CD1c-positive myeloid dendritic cell (primary cell): ENCODE results near the gene C5orf52.
"Not testable (repeated sequence)": the region's sequence is repeated elsewhere in the genome, so short reads cannot be mapped to it uniquely, and the experiment has no call there.

Experiments
- DNase-seq: peaks from one replicate; pipeline ENCODE4 v3.0.0-alpha.2; 2016; ENCODE audit errors: extremely low spot score

The C5orf52 gene

DNA sequence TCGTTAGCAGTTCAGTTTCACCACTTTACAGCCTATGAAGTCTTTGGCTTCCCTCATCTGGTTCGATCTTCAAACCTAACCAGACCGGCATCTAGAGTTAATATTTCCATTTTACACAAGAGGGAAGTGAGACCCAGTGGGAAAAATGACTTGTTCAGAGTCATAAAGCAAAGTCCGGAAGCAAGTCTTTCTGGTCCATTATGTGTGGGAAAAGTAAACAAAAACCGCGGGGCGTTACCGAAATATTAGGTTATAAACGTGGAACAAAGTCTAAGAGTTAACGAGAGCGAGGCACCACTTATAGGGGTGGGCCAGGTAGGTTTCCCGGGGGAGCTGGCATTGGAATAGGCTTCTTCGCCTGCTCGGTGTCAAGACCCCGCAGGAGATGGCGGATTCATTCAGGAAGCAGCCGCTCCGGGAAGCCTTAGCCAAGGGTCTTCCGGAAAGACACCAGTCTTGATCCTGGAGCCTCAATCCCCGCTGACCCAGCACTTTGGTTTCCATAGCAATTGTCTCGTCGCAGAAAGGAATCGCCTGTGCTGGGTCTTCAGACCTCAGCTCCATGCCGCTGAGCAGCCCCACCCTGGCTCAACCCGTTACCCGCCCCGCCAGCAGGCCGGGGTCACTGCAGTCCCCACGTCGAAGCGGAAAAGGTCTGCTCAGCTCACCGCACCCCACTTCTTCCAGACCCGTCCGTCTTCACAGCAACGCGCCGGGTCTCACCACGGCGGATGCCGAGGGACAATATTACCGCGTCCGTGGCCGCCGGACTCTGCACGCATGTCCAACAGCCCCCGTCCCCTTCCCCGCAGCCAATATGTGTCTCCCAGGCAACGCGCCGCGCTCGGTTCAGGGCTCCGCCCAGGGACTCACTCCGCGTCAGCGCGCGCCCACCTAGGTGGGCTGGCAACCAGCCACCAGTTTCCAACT lies at the start of gene C5orf52:
Gene C5orf52, plus strand, starts transcription at position 872 of the 930 bp plus-strand sequence. CDS start 82 bp downstream, outside the sequence.
- DNase-seq = peak; percentile 76

GRCh38 chr5:157624144-157624543 lies 47.2 kb upstream of the C5orf52 start:
- DNase-seq = no peak

GRCh38 chr5:157626831-157627230 lies 44.5 kb upstream of the C5orf52 start:
- no peak for DNase-seq

DNA sequence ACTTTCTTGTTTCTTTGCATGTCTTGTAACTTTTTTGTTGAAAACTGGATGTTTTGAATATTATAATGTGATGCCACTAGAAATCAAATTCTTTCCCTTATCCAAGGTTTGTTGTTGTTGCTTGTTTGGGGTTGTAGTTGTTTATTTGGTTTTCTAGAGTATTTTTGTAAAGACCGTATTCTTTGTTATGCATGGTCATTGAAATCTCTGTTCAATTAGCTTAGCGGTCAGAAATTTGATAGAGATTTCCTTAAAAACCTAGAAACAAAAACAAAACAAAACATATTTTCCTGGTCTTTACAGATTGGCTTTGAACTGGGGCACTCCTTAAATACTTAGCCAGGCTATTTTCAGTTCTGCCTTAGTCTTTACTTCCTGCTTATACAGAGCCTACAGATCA lies 41.0 kb upstream of the C5orf52 start:
- no peak for DNase-seq

DNA sequence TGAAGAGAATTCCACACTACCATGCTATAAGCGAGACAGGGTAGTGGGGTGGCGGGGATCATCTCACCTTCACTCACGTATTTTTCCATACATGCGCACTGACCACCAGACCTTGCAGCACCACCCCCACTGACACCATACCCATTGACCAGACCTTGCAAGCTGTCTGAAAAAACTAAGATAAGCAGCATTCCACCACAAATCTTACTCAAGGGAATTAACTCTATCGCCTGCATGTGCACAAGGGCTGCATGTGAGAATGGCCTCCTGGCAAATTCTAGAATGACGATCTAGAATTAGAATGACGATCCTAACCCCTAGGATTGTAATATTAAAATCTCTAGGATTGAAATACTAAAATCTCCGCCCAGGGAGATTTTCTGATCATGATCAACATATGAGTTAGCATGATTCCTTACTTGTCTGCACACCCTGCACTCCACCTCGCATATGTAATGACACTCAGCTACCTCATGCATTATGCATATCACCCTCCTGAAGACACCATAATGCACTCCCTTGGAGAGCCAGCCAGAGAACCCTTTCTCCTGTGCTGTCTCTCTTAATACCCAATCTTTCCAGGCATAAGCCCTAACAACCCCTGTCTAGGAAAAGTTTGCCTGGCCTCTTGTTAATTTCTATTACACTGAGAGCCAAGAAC lies 30.8 kb upstream of the C5orf52 start:
- DNase-seq = no peak

DNA sequence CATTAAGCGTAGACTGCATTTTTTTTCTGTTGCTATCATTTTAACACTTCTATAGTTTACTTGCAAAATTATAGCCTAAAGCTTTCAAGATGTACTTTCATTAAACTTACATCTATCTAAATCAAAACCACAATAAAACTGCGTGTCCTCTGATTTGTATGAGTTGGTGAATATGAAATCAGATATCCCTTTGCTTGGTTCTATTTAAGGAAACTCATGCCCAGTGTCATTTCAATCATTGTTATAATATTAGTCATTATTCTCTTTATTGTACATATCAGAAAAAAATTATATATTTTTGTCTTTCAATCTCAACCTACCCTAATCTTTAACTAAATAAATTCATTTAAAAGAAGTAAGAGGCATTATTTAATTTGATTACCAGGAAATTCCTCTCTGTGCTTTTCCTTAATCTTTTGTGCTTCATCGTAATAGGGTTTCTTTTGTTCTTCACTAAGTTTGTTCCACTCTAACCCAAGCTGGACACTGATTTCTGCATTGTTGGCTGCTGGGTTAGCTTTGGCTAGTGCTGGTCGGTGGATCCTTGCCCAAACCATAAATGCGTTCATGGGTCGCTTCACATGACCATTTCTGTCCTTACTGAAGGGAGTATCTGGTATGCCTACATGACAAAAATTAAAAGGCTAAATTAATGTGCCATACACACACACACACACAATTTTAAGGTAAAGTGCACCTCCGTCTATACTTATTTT lies 22.9 kb upstream of the C5orf52 start:
- no peak for DNase-seq

GRCh38 chr5:157649101-157649500 lies 22.2 kb upstream of the C5orf52 start:
- DNase-seq = no peak

DNA sequence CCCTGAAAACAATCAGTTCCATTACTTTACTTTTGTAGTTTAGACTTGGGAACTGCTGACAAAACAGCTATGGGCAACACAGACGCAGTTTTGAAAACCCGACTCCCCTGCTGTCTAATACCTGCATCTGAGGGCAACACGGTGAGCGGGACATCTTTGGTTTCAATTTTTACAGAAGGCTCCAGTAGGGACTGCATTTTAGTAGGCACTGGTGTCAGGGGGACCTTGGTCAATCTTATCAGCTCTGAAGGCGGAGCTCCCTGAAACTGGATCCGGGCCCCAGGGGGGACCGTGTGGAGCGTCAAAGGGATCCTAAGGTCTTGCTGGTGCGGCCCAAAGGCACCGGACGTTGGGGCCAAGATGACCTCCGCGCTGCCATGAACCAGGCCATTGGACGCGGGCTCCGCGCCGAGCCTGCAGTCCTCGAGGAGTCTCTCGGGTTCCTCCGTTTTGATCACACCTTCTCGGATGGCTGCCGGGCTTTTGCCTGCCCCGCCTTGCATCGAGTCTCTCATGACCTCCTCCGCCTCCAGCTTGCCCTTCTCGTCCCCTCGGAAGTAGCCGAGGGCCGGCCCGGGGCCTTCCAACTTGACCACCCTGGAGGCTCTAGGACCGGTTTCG lies 20.2 kb upstream of the C5orf52 start:
- DNase-seq = no peak

DNA sequence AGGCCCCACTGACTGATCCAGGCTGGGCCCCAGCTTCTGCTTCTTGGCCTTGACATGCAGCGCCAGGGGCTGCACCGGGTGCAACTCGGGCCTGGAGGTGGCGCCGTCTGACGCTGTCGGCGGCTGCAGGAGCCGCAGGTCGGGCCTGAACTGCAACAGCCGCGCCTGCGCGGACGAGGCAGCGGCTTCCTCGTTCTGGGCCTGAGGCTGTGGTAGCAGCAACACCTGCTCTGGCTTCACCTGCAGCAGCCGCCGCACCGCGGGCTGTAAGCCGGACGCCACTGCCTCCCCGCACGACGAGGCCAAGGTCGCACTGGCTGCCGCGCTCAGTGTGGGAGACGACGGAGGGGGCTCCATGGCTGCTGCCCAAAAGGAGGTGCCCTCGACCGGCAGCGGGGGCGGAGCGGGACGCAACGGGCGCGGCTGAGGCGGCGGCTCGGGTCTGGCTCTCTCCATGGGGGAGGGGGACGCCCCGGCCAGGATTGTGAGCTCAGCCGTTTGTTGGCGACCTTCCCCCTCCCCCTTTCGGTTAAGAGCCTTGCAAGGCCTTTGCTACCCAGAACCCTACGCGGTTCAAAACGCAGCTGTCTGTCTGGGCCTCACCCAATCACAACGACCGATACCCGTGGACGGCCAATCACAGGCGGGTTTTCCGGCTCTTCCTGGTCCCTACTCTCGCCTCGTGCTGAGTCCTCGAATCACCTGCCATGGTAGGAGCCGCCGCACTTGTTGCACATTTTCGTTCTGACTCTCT lies 19.5 kb upstream of the C5orf52 start:
- peak; percentile 82 for DNase-seq

GRCh38 chr5:157652377-157652692 lies 19.0 kb upstream of the C5orf52 start, which contains the start of gene SOX30:
TSS of gene SOX30 (minus strand) at chr5:157652438. CDS start at chr5:157652078, 360 bp downstream.
- DNase-seq = no peak

DNA sequence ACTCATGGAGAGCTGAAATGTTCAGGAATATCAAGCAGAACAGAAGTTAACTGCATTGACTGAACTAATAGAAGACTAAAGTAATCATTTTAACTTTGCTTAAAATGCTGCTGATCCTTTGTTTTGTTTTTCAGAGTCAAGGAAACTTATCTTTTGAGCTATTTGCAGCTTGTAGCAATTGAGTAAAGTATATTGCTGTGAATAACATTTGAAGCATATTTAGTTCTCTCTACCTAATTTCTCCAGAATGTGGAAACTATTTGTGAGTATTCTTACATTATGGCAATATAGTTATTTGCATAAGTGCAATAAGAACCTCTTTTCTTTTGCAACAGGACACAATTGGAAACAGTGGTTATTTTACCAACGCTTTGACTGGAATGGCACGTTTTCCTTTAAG lies 13.8 kb upstream of the C5orf52 start:
- DNase-seq = no peak

- no peak for DNase-seq
Measured at GRCh38 chr5:157658893-157659292, 12.4 kb upstream of the C5orf52 start.

DNA sequence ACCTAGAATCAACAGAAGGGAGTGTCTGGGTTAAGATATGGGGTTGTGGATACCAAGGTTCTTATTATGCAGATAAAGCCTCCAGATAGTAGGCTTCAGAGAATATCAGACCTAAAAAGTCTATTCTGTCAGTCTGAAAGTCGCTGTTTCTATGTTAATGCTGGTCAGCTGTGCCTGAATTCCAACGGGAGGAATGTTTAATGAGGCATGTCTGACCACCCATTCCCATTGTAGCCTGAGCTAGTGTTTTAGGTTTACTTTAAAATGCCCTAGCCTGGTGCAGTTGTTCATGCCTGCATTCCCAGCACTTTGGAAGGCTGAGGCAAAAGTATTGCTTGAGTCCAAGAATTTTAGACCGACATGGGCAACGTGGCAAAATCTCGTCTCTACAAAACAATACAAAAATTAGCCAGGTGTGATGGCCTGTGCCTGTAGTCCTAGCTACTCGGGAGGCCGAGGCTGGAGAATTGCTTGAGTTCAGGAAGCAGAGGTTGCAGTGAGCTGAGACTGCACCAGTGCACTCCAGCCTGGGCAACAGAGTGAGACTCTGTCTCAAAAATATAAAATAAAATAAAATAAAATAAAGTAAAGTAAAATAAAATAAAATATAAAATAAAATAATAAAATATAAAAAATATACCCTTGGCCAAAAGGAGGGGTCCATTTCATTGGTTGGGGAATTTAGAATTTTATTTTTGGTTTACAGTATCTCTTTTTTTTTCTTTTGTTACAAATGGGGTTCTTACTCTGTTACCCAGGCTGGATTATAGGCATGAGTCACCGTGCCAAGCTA lies 11.3 kb upstream of the C5orf52 start:
- DNase-seq = no peak

DNA sequence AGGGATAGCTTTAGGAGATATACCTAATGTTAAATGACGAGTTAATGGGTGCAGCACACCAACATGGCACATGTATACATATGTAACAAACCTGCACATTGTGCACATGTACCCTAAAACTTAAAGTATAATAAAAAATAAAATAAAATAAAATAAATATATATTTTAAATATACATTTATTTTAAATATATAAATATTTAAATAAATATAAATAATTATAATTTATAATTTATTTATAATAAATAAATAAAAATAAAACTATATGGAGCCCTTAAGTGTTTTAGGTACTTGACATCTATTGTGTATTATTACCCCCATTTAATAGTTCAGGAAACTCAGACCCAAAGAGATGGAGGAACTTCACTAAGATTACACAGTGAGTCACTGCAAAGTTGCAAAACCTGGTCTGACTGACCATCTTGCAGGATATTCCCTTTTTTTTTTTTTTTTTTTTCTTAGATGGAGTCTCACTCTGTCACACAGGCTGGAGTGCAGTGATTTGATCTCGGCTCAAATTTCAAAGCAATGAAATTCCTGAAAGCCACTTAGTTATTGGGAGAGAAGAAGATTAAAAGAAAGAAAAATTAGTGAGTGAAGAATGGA lies 5.8 kb upstream of the C5orf52 start:
- DNase-seq = peak; percentile 83

GRCh38 chr5:157668356-157668755 lies 3.0 kb upstream of the C5orf52 start:
- no peak for DNase-seq

GRCh38 chr5:157669701-157670097 lies 1.6 kb upstream of the C5orf52 start:
- no peak for DNase-seq

DNA sequence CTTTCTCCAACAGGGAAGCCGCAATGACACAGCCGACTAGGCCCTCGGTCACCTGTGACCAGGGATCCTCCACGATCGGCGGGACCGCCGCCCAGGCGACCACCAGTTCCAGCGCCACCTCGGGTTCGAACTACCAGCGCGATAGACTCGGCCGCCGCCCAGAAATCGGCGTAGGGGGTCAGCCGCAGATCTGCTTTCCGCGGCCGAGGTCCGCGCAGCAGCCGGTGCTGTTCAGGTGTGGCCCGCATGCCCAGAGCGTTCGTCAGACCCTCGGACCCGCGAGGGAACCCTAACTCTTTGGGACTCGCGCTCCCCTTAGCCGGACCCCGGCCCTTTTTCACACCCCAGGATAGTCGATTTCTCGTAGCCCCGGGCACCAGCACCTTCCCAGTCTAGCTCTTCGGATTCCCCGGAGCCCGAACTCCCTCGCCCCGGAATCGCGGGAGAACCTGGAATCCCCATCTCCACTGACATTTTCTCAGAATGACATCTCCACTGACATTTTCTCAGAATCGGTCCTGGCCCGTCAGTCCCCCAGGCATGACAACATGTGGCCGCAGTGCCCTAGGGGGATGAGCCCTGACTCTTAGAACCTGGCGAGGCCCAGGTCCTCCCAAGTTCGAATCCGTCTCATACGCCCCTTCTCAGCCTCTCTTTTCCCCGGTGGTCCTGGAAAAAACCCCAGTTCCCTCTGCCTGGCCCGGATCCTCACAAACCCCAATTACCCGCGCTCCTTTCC lies 428 bp downstream of the C5orf52 start:
- DNase-seq = no peak

- DNase-seq = no peak
Measured at GRCh38 chr5:157672976-157673375, 1.6 kb downstream of the C5orf52 start.

GRCh38 chr5:157674351-157674750 lies 3.0 kb downstream of the C5orf52 start:
- DNase-seq = not testable (repeated sequence)
